Activated CD8-positive, alpha-beta memory T cell treated with anti-CD3 and anti-CD28 coated beads for 4 hours (primary cell): Measurements from ENCODE around the gene FILIP1L.

Experiments used
- DNase-seq, 2 donors: peaks; one replicate each; pipeline ENCODE4 v3.0.0-alpha.2; 2020; ENCODE audit warnings: low read depth in 2 of 2

FILIP1L gene

GRCh38 chr3:100114413-100115030 lies at the start of gene FILIP1L:
TSS of gene FILIP1L (minus strand) at chr3:100114501.
- no peak for DNase-seq

- no peak for DNase-seq
Measured at GRCh38 chr3:100163787-100164186, 49.5 kb upstream of the FILIP1L start.

DNA sequence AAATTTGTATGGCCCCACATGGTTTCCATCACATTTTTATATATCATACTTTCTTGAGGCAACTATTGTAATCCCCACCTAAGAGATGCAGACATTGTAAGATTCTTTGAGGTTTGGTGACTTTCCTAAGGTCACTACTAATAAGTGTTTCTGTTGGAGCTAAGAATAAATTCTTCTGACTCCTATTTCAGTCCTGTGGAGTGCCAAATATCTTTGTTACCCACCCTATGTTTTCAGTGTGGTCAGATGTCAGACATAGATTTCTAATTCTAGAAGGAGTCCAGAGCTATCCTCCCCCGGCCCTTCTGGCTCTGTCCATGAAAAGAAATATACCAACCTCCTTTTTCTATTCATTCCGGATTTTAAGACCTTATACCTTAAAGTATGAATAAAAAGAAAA lies 46.2 kb upstream of the FILIP1L start:
- no peak for DNase-seq

GRCh38 chr3:100159331-100160153 lies 45.2 kb upstream of the FILIP1L start:
- DNase-seq: no peak

- DNase-seq: no peak
Measured at GRCh38 chr3:100158918-100159330, 44.6 kb upstream of the FILIP1L start.

DNA sequence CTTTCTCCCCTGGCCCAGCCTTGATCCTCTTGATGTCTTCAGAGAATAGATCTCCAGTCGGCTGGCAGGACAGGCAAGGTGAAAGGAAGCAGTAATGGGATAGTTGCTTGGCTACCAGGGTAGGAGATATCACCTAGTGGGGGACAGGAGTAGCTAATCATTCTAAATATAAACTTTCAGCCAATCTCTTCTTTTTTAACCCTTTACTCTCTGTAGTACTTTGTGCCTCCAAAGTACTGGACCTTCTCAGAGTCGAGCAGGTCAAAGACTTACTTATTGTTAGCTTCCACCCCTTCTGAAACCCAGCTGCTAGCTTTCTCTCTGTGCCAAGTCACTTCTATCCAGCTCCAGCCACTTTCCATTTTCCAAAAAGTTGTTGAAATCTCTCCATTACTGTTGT lies 43.4 kb upstream of the FILIP1L start:
- no peak for DNase-seq

DNA sequence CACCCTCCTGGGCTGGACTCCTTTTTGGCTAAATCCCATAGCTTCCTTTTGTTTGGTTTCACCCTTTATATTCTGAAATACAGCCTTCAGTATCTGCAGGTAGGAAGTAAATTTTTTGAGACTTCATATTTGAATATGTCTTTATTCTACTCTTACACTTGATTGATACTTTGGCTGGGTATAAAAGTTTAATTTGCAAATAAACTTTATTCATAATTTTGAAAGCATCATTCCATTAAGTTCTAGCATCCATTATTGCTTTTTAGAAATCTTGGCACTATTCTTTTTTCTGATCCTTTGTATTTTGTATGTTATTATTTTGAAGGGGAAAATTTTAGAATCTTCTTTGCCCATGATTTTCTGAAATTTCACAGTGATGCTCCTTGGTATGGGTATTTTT lies 41.3 kb upstream of the FILIP1L start:
- DNase-seq: no peak

DNA sequence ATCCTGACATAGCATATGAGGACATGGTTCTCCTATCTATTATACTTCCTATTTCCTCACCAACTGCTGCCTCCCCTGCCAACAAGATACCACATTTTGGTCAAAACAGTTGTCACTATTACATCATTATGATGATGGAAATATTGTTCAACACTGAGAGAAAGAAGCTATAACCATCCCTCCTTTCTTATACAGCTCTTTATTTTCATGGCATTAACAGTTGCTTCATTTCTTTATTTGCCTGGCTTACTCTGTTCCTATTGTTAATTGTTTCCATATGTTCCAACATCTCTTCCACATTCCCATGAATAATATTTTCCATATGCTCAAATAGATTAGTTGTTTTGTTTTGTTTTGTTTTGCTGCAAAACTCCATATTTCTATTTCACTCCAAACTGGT lies 40.8 kb upstream of the FILIP1L start:
- DNase-seq: no peak

GRCh38 chr3:100154171-100154570 lies 39.9 kb upstream of the FILIP1L start:
- DNase-seq: no peak

- no peak for DNase-seq
Measured at GRCh38 chr3:100151024-100151707, 36.9 kb upstream of the FILIP1L start.

DNA sequence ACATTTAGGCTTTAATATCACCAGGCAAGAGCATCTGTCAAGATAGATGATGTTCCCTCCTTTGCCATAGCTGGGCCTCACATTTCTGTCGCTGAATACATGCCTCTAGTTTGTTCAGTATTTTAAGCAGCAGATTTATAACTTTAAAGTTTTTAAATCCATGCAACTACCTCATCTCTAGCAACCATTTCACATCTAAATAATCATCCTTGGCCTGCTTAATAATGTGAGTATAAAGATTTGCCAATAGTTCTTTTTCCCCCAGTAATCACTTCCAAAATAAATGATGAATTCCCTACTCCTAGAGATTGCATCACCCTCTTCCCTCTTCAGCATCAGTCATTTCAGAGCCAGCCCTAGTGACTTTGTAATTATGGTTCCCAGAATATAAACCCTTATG lies 36.2 kb upstream of the FILIP1L start:
- no peak for DNase-seq

GRCh38 chr3:100149713-100150415 lies 35.6 kb upstream of the FILIP1L start:
- no peak for DNase-seq

DNA sequence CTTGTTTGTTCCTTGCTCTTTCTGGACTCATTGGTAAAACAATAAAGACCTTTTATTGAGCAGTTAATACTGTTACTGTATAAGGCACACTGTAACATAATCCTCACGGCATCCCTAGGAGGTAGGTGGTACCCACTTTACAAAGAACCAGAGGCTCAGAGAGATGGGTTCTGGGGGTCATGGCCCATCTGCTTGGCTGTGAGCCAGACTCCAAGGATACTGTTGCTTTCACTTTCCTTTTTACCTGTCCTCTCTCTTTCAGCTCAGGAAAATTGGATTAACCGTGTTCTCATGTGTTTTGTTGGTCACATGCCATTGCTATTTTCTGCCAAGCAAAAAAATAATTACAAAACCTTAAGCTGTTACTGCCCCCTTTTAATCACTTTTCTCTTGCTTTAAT lies 34.8 kb upstream of the FILIP1L start:
- DNase-seq: no peak

DNA sequence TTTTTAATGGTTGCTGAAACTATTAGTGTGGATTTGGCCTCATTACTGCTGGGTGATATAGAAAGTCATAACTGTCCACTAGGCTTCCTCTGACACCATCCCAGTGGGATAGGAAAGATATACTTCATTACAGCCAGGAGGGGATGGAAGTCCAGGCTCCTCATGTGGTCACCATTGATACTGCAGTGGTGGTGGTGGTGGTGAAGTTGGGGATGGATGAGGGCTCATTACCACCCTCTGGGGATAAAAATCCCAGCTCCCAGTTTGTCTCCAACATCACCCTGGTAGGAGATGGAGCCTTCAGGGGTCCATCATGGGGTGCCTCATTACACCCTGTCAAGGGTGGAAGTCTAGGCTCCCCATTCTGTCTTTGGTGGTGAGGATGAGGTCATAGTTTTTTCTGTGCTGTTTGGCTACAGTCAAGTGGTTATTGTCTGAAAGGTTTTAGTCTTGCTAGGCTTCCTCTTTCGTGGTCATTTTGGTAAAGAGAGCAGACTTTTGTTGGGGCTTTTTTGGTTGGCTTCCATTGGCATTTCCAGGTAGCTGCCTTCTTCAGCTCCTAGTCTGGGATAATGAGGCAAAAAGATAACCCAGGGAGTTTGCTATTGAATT lies 30.1 kb upstream of the FILIP1L start:
- no peak for DNase-seq

GRCh38 chr3:100141586-100141985 lies 27.3 kb upstream of the FILIP1L start:
- DNase-seq: no peak

GRCh38 chr3:100140976-100141375 lies 26.7 kb upstream of the FILIP1L start:
- DNase-seq: no peak

- no peak for DNase-seq
Measured at GRCh38 chr3:100136921-100137320, 22.6 kb upstream of the FILIP1L start.

DNA sequence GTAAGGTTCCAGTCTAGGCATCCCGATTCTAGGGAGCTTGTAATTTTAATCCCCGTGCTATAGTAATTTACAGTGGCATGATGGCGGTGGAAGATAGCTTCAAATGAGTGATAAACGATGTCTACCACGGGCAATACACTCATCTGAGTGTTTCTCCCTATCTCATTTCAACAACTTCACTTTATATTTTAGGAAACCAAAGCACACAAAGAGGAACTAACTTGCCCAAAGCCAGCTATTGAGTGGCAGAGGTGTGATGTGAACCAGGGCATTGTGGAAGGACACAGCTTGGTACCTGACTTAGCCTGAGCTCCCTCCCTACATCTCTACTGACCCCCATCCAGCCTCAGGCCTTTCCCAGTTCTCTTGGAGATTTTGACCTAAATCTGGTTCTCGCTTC lies 16.9 kb upstream of the FILIP1L start:
- DNase-seq: no peak

GRCh38 chr3:100129941-100130340 lies 15.6 kb upstream of the FILIP1L start:
- DNase-seq: no peak

DNA sequence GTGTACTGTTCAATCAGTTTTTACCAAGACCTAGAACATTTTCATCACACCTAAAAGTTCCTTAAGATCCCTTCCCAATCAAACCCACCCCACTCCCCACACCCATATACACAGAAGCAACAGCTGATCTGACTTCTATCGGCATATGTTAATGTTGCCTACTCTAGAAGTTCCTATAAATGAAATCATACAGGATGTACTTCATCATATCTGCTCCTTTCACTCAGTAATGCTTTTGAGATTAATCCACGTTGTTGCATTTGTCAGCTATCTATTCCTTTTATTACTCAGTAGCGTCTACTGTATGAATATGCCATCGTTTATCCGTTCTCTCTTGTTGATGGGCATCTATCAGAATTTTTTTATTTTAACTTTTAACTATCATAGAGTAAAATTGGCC lies 14.3 kb upstream of the FILIP1L start:
- DNase-seq: no peak

- no peak for DNase-seq
Measured at GRCh38 chr3:100127792-100128191, 13.5 kb upstream of the FILIP1L start.
